H9 (cell line): ENCODE data around the gene SRC. TPM values are rescaled to one million over a fixed set of nuclear protein-coding genes. Genes with fewer than 3 reads are reported as not detected.

ENCODE experiments used
- DNase-seq: peaks from one replicate; pipeline ENCODE4 v3.0.0-alpha.2; 2017
- H2AFZ ChIP-seq: one replicate; pipeline ENCODE4 v1.6.1; 2013; ENCODE audit warnings: mild to moderate bottlenecking, low read length, control low read depth, moderate library complexity
- H2AK5ac ChIP-seq: 2 replicates; pipeline ENCODE4 v1.6.1; 2013; ENCODE audit warnings: low read length, control low read depth, mixed read lengths; ENCODE audit not compliant: insufficient read length
- H2BK120ac ChIP-seq: one replicate; pipeline ENCODE4 v1.6.1; 2013; ENCODE audit warnings: low read depth, mild to moderate bottlenecking, low read length, control low read depth, inconsistent platforms; ENCODE audit not compliant: poor library complexity, severe bottlenecking
- H2BK12ac ChIP-seq: 2 replicates; pipeline ENCODE4 v1.6.1; 2013; ENCODE audit warnings: low read length, control low read depth, mixed read lengths, low read depth; ENCODE audit not compliant: insufficient read length
- H2BK15ac ChIP-seq: 2 replicates; pipeline ENCODE4 v1.6.1; 2013; ENCODE audit warnings: low read depth, low read length, control low read depth
- H2BK20ac ChIP-seq: one replicate; pipeline ENCODE4 v1.6.1; 2013; ENCODE audit warnings: low read depth, mild to moderate bottlenecking, low read length, control low read depth, inconsistent platforms; ENCODE audit not compliant: poor library complexity, severe bottlenecking
- H2BK5ac ChIP-seq: 2 replicates; pipeline ENCODE4 v1.6.1; 2013; ENCODE audit warnings: low read length, control low read depth, mixed read lengths; ENCODE audit not compliant: insufficient read length
- H3K14ac ChIP-seq: 2 replicates; pipeline ENCODE4 v1.6.1; 2013; ENCODE audit warnings: low read length, control low read depth; ENCODE audit not compliant: insufficient read depth
- H3K18ac ChIP-seq: 2 replicates; pipeline ENCODE4 v1.6.1; 2013; ENCODE audit warnings: low read depth, mild to moderate bottlenecking, mixed read lengths, low read length, control low read depth; ENCODE audit not compliant: insufficient read length
- H3K23ac ChIP-seq: 2 replicates; pipeline ENCODE4 v1.6.1; 2013; ENCODE audit warnings: low read length, control low read depth, mixed read lengths, low read depth; ENCODE audit not compliant: insufficient read length
- H3K23me2 ChIP-seq: 2 replicates; pipeline ENCODE4 v1.6.1; 2013; ENCODE audit warnings: low read depth, mild to moderate bottlenecking, mixed read lengths, low read length, control low read depth; ENCODE audit not compliant: insufficient read length, poor library complexity, severe bottlenecking
- H3K27ac ChIP-seq: 2 replicates; pipeline ENCODE4 v1.5.1; 2013; ENCODE audit warnings: low read length, control low read depth, mixed read lengths, low read depth; ENCODE audit not compliant: insufficient read length
- H3K27me3 ChIP-seq: 2 replicates; pipeline ENCODE4 v1.6.1; 2013; ENCODE audit warnings: low read length, control low read depth, inconsistent platforms; ENCODE audit not compliant: insufficient read depth
- H3K4ac ChIP-seq: 2 replicates; pipeline ENCODE4 v1.6.1; 2013; ENCODE audit warnings: low read depth, mild to moderate bottlenecking, control low read depth, inconsistent platforms, low read length, moderate library complexity
- H3K4me1 ChIP-seq: 2 replicates; pipeline ENCODE4 v1.6.1; 2013; ENCODE audit warnings: low read length, control low read depth, inconsistent platforms; ENCODE audit not compliant: insufficient read depth
- H3K4me2 ChIP-seq: 2 replicates; pipeline ENCODE4 v1.6.1; 2013; ENCODE audit warnings: low read length, control low read depth, mixed read lengths; ENCODE audit not compliant: insufficient read length, insufficient read depth
- H3K56ac ChIP-seq: 2 replicates; pipeline ENCODE4 v1.6.1; 2013; ENCODE audit warnings: low read depth, mild to moderate bottlenecking, mixed read lengths, low read length, control low read depth; ENCODE audit not compliant: insufficient read length
- H3K79me1 ChIP-seq: 2 replicates; pipeline ENCODE4 v1.6.1; 2013; ENCODE audit warnings: low read depth, mild to moderate bottlenecking, moderate library complexity, low read length, control low read depth, inconsistent platforms; ENCODE audit not compliant: insufficient read depth, poor library complexity, severe bottlenecking
- H3K79me2 ChIP-seq: 2 replicates; pipeline ENCODE4 v1.6.1; 2013; ENCODE audit warnings: low read length, control low read depth, inconsistent platforms; ENCODE audit not compliant: insufficient read depth
- H3K9ac ChIP-seq: 2 replicates; pipeline ENCODE4 v1.6.1; 2013; ENCODE audit warnings: low read length, control low read depth, mixed read lengths; ENCODE audit not compliant: insufficient read length; ENCODE audit errors: extremely low read depth
- H3K9me3 ChIP-seq: one replicate; pipeline ENCODE4 v1.6.1; 2013; ENCODE audit warnings: low read depth, low read length, inconsistent platforms; ENCODE audit not compliant: control insufficient read depth
- H3T11ph ChIP-seq: one replicate; pipeline ENCODE4 v1.6.1; 2013; ENCODE audit warnings: mild to moderate bottlenecking, low read length, control low read depth, inconsistent platforms
- H4K20me1 ChIP-seq: one replicate; pipeline ENCODE4 v1.6.1; 2013; ENCODE audit not compliant: control insufficient read depth, insufficient read length, insufficient read depth
- H4K5ac ChIP-seq: 2 replicates; pipeline ENCODE4 v1.6.1; 2013; ENCODE audit warnings: low read depth, mild to moderate bottlenecking, mixed read lengths, low read length, control low read depth; ENCODE audit not compliant: insufficient read length
- H4K8ac ChIP-seq: replicated peaks from 2 replicates; pipeline ENCODE4 v1.6.1; 2013; ENCODE audit warnings: low read length, control low read depth, mixed read lengths, low read depth; ENCODE audit not compliant: insufficient read length
- H4K91ac ChIP-seq: 2 replicates; pipeline ENCODE4 v1.6.1; 2013; ENCODE audit warnings: low read depth, mild to moderate bottlenecking, moderate library complexity, mixed read lengths, low read length, control low read depth; ENCODE audit not compliant: insufficient read length
- H3K27ac Mint-ChIP-seq, 3 experiments: 2 replicates in 2 of 3; 3 replicates in 1 of 3; pipeline ENCODE4 v1.8.0; 2020 to 2021; ENCODE audit warnings: mixed read lengths in 3 of 3, mild to moderate bottlenecking in 1 of 3, moderate library complexity in 1 of 3
- H3K27me3 Mint-ChIP-seq: 2 replicates; pipeline ENCODE4 v1.8.0; 2021; ENCODE audit warnings: low read depth, mild to moderate bottlenecking, moderate library complexity, mixed read lengths
- H3K36me3 Mint-ChIP-seq, 3 experiments: 2 replicates in 2 of 3; 3 replicates in 1 of 3; pipeline ENCODE4 v1.8.0; 2020 to 2021; ENCODE audit warnings: low read depth in 3 of 3, mixed read lengths in 3 of 3; ENCODE audit not compliant: insufficient read depth in 1 of 3
- H3K4me1 Mint-ChIP-seq, 2 experiments: 2 replicates each; pipeline ENCODE4 v1.8.0; 2020; ENCODE audit warnings: mixed read lengths in 2 of 2
- H3K4me3 Mint-ChIP-seq, 2 experiments: 2 replicates in 1 of 2; 3 replicates in 1 of 2; pipeline ENCODE4 v1.8.0; 2020 to 2021; ENCODE audit warnings: mild to moderate bottlenecking in 2 of 2, mixed read lengths in 2 of 2, moderate library complexity in 1 of 2
- H3K9me3 Mint-ChIP-seq, 2 experiments: 2 replicates in 1 of 2; 3 replicates in 1 of 2; pipeline ENCODE4 v1.8.0; 2020; ENCODE audit warnings: mild to moderate bottlenecking in 2 of 2, mixed read lengths in 2 of 2, moderate library complexity in 1 of 2
- WGBS: extraction: QIAGEN DNeasy Blood & Tissue Kit; methylation state at CpG from one replicate; pipeline ENCODE4 v1.1.7; 2013; ENCODE audit warnings: missing lambda C conversion rate, low lambda C conversion rate, mixed read lengths; ENCODE audit not compliant: insufficient read length; ENCODE audit errors: extremely low coverage; 5-methylcytosine and 5-hydroxymethylcytosine counted together
- total RNA-seq: library from RNA; stranded (reverse); gene quantifications from 2 replicates; pipeline ENCODE4 v1.2.1, GENCODE V29; 2021
- TF ChIP-seq, protein P1 (sequence below): fragments of 200-600 bp; sonication (generic); conservative IDR thresholded peaks from 3 replicates; pipeline ENCODE4 v1.8.0; 2021; ENCODE audit warnings: antibody characterized with exemption, mild to moderate bottlenecking

Gene SRC
- total RNA-seq, 1 experiment from 2014 or later = 44.5 TPM

- Histone ChIP-seq H3T11ph (no peak overlapping the region), H3K4me1 (peaks cover 9% of the 10 kb centered on the region; the same call in 1 of the 2 replicates), H2AFZ (no peak overlapping the region), H2BK120ac (no peak overlapping the region), H3K9me3 (no peaks in the 10 kb centered on the region), H3K14ac (no peak overlapping the region), H3K23me2 (no peaks in the 10 kb centered on the region), H3K27me3 (no peaks in the 10 kb centered on the region), H2BK12ac (no peak overlapping the region), H2BK20ac (no peak overlapping the region), H2AK5ac (no peak overlapping the region), H4K91ac (no peak overlapping the region), H3K23ac (no peak overlapping the region), H2BK15ac (no peak overlapping the region), H3K56ac (no peak overlapping the region), H3K9ac (no peak overlapping the region), H4K8ac (no peak overlapping the region), H3K79me2 (no peaks in the 10 kb centered on the region), H2BK5ac (no peak overlapping the region), H4K20me1 (no peaks in the 10 kb centered on the region), H3K18ac (peak overlapping the region; percentile 62), H4K5ac (no peak overlapping the region), H3K79me1 (no peaks in the 10 kb centered on the region), H3K27ac (no peak overlapping the region), H3K4me2 (peak overlapping the region; percentile 9), H3K4ac (no peak overlapping the region)
- Mint-ChIP-seq H3K9me3 (no peaks in the 10 kb centered on the region), H3K27ac (peak overlapping the region; percentile 19 to 73 (median 66)), H3K36me3 (peaks cover 1 to 18% (median 17%) of the 10 kb centered on the region in 3 experiments; a peak in 5 of 7 replicates), H3K27me3 (no peaks in the 10 kb centered on the region; the same call in 1 of the 2 replicates), H3K4me3 (peak overlapping the region in 1 of 2 experiments; percentile 41; a peak in 1 of 5 replicates), H3K4me1 (peaks cover 37 to 50% of the 10 kb centered on the region in 2 experiments)
- DNase-seq = no peak
- TF ChIP-seq, protein P1, sequence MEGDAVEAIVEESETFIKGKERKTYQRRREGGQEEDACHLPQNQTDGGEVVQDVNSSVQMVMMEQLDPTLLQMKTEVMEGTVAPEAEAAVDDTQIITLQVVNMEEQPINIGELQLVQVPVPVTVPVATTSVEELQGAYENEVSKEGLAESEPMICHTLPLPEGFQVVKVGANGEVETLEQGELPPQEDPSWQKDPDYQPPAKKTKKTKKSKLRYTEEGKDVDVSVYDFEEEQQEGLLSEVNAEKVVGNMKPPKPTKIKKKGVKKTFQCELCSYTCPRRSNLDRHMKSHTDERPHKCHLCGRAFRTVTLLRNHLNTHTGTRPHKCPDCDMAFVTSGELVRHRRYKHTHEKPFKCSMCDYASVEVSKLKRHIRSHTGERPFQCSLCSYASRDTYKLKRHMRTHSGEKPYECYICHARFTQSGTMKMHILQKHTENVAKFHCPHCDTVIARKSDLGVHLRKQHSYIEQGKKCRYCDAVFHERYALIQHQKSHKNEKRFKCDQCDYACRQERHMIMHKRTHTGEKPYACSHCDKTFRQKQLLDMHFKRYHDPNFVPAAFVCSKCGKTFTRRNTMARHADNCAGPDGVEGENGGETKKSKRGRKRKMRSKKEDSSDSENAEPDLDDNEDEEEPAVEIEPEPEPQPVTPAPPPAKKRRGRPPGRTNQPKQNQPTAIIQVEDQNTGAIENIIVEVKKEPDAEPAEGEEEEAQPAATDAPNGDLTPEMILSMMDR = no peak
- WGBS = no CpG with 5 or more reads among the region's 8 CpGs
These were observed 26.7 kb upstream of the SRC start for GRCh38 chr20:37319151-37319671.
